K562 (cell line): ENCODE results near the gene TMEM270. TPM values are rescaled to one million over a fixed set of nuclear protein-coding genes. Genes with fewer than 3 reads are reported as not detected.

Experiments used
- CAMTA2 ChIP-seq: fragments of 250-450 bp; sonication (Bioruptor Pico); conservative IDR thresholded peaks from 2 replicates; pipeline ENCODE4 v1.5.1; 2022
- CHAMP1 ChIP-seq: fragments of 450-650 bp; IDR thresholded peaks from 2 replicates; pipeline ENCODE4 v1.6.1; 2016; ENCODE audit warnings: mild to moderate bottlenecking
- ESRRA ChIP-seq: fragments of 450-650 bp; IDR thresholded peaks from 2 replicates; pipeline ENCODE4 v1.6.1; 2014; ENCODE audit warnings: low read depth, mild to moderate bottlenecking, moderate library complexity, borderline replicate concordance
- EWSR1 ChIP-seq: fragments of 450-650 bp; IDR thresholded peaks from 2 replicates; pipeline ENCODE4 v1.6.1; 2018; ENCODE audit warnings: borderline replicate concordance, mild to moderate bottlenecking, low read depth, moderate library complexity; ENCODE audit not compliant: partially characterized antibody
- GMEB1 ChIP-seq: fragments of 250-450 bp; sonication (Bioruptor Pico); IDR thresholded peaks from 2 replicates; pipeline ENCODE4 v1.4.0; 2020; ENCODE audit warnings: mild to moderate bottlenecking
- GTF2E2 ChIP-seq: fragments of 200-800 bp; sonication (Bioruptor generic); IDR thresholded peaks from 2 replicates; pipeline ENCODE4 v1.6.1; 2016; ENCODE audit warnings: missing genetic modification characterization, missing compliant biosample characterization
- HMG20A ChIP-seq: fragments of 450-650 bp; formaldehyde crosslinking; conservative IDR thresholded peaks from 2 replicates; pipeline ENCODE4 v1.4.0; 2020; ENCODE audit warnings: mild to moderate bottlenecking, mixed read lengths
- HNRNPK ChIP-seq: fragments of 200-400 bp; formaldehyde crosslinking; IDR thresholded peaks from one replicate; pipeline ENCODE4 v1.6.1; 2018; ENCODE audit warnings: mild to moderate bottlenecking, low read depth, low read length; ENCODE audit not compliant: poor library complexity, severe bottlenecking
- KAT8 ChIP-seq: fragments of 450-650 bp; IDR thresholded peaks from 2 replicates; pipeline ENCODE4 v1.6.1; 2016; ENCODE audit warnings: low read depth, mild to moderate bottlenecking
- PCBP1 ChIP-seq: fragments of 200-400 bp; formaldehyde crosslinking; IDR thresholded peaks from 2 replicates; pipeline ENCODE4 v1.6.1; 2018; ENCODE audit warnings: mild to moderate bottlenecking, low read depth, low read length; ENCODE audit not compliant: poor library complexity, severe bottlenecking
- PRPF4 ChIP-seq: fragments of 200-400 bp; formaldehyde crosslinking; IDR thresholded peaks from one replicate; pipeline ENCODE4 v1.6.1; 2017; ENCODE audit warnings: low read length, low read depth, mild to moderate bottlenecking; ENCODE audit not compliant: insufficient read depth, poor library complexity, severe bottlenecking
- RBM25 ChIP-seq: fragments of 200-400 bp; formaldehyde crosslinking; IDR thresholded peaks from 2 replicates; pipeline ENCODE4 v1.6.1; 2018; ENCODE audit warnings: low read length, low read depth, moderate library complexity; ENCODE audit not compliant: severe bottlenecking
- RBM39 ChIP-seq: fragments of 200-400 bp; formaldehyde crosslinking; optimal IDR thresholded peaks from 2 replicates; pipeline ENCODE3; 2018; ENCODE audit warnings: low read depth, low read length
- SMAD1 ChIP-seq: fragments of 150-350 bp; IDR thresholded peaks from 2 replicates; pipeline ENCODE4 v1.6.1; 2014; ENCODE audit warnings: low read length, low read depth; ENCODE audit not compliant: partially characterized antibody
- SOX6 ChIP-seq: fragments of 450-650 bp; IDR thresholded peaks from 2 replicates; pipeline ENCODE4 v1.6.1; 2014; ENCODE audit warnings: mild to moderate bottlenecking
- ZFP91 ChIP-seq: sonication (generic); formaldehyde crosslinking; IDR thresholded peaks from 2 replicates; pipeline ENCODE4 v1.8.0; 2022; ENCODE audit warnings: mild to moderate bottlenecking, missing genetic modification reagents
- ZZZ3 ChIP-seq: fragments of 450-650 bp; IDR thresholded peaks from 2 replicates; pipeline ENCODE4 v1.6.1; 2016; ENCODE audit warnings: antibody characterized with exemption, mild to moderate bottlenecking, moderate library complexity
- polyA plus RNA-seq, 8 experiments: library from polyadenylated mRNA; depleted of rRNA in 4 of 8; stranded (reverse) in 5 of 8; unstranded in 3 of 8; fragments of >200 nt; fragmentation: Nextera tagmentation in 2 of 8; fragmentation: Illumina TruSeq in 1 of 8; extraction: Ambion mirVana in 2 of 8; extraction: Trizol in 1 of 8; gene quantifications; 2 replicates each; pipeline versions ENCODE4 v1.2.1 to v1.2.3, GENCODE V29; 2011 to 2014; ENCODE audit warnings: inconsistent platforms in 1 of 8, missing spikeins in 1 of 8
- total RNA-seq, 7 experiments: library from RNA; depleted of rRNA in 6 of 7; stranded (reverse); fragments of >200 nt in 6 of 7; fragmentation: Illumina TruSeq in 2 of 7; extraction: Trizol in 2 of 7; gene quantifications; 2 replicates each; pipeline versions ENCODE4 v1.2.1 to v1.2.3, GENCODE V29; 2011 to 2021; ENCODE audit warnings: low replicate concordance in 1 of 7
- TF ChIP-seq, protein P1 (sequence below): conservative IDR thresholded peaks from 2 replicates; pipeline ENCODE4 v1.6.1; 2011; ENCODE audit warnings: low read depth, mild to moderate bottlenecking, low read length; ENCODE audit not compliant: control insufficient read depth
- TF ChIP-seq, protein P2 (sequence below): sonication (generic); formaldehyde crosslinking; IDR thresholded peaks from 2 replicates; pipeline ENCODE4 v1.8.0; 2023; ENCODE audit warnings: mild to moderate bottlenecking, missing genetic modification reagents

Gene TMEM270
- total and polyA plus RNA-seq, 9 of the 15 experiments (the other 6 are each of a cell fraction or from before 2014, with no cell fraction given): not detected

GRCh38 chr7:73842067-73842976 lies 18.6 kb upstream of the TMEM270 start, which contains the start of gene METTL27 (continued):
- TF ChIP-seq, protein P1, sequence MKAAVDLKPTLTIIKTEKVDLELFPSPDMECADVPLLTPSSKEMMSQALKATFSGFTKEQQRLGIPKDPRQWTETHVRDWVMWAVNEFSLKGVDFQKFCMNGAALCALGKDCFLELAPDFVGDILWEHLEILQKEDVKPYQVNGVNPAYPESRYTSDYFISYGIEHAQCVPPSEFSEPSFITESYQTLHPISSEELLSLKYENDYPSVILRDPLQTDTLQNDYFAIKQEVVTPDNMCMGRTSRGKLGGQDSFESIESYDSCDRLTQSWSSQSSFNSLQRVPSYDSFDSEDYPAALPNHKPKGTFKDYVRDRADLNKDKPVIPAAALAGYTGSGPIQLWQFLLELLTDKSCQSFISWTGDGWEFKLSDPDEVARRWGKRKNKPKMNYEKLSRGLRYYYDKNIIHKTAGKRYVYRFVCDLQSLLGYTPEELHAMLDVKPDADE: no peak
- TF ChIP-seq ZZZ3 (no peak), RBM25 (peak; percentile 58), ESRRA (no peak), PCBP1 (peak; percentile 57), GTF2E2 (tag) (no peak), GMEB1 (CRISPR knock-in tag) (no peak), CHAMP1 (no peak), SMAD1 (no peak), PRPF4 (no peak), RBM39 (no peak), CAMTA2 (no peak), HNRNPK (peak; percentile 42), EWSR1 (no peak), KAT8 (no peak), SOX6 (no peak), ZFP91 (CRISPR knock-in tag) (no peak), HMG20A (CRISPR knock-in tag) (no peak)
- TF ChIP-seq, protein P2, sequence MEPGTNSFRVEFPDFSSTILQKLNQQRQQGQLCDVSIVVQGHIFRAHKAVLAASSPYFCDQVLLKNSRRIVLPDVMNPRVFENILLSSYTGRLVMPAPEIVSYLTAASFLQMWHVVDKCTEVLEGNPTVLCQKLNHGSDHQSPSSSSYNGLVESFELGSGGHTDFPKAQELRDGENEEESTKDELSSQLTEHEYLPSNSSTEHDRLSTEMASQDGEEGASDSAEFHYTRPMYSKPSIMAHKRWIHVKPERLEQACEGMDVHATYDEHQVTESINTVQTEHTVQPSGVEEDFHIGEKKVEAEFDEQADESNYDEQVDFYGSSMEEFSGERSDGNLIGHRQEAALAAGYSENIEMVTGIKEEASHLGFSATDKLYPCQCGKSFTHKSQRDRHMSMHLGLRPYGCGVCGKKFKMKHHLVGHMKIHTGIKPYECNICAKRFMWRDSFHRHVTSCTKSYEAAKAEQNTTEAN (CRISPR knock-in tag): no peak
